Thymus (tissue), 11 donors: ENCODE results near the gene S1PR5. TPM values are rescaled to one million over a fixed set of nuclear protein-coding genes. Genes with fewer than 3 reads are reported as not detected.
"Not testable (repeated sequence)": the region's sequence is repeated elsewhere in the genome, so short reads cannot be mapped to it uniquely, and the experiment has no call there.

Experiments used
- DNase-seq, 9 donors: peaks; one replicate each; pipeline ENCODE4 v3.0.0-alpha.2; 2013; ENCODE audit warnings: low spot score in 9 of 9, low read depth in 6 of 9, missing footprints in 1 of 9
- H3K27ac ChIP-seq, 2 donors: one replicate each; pipeline ENCODE4 v1.5.1; 2013; ENCODE audit warnings: control low read depth in 1 of 2, low read depth in 1 of 2, low read length in 1 of 2, mild to moderate bottlenecking in 1 of 2, moderate library complexity in 1 of 2
- H3K27me3 ChIP-seq, 2 donors: one replicate each; pipeline ENCODE4 v1.5.1; 2013; ENCODE audit warnings: low read length in 1 of 2; ENCODE audit not compliant: control insufficient read depth in 2 of 2, insufficient read depth in 1 of 2
- H3K36me3 ChIP-seq, 2 donors: one replicate each; pipeline ENCODE4 v1.5.1; 2013; ENCODE audit warnings: low read length in 1 of 2, mild to moderate bottlenecking in 1 of 2, moderate library complexity in 1 of 2; ENCODE audit not compliant: control insufficient read depth in 2 of 2, insufficient read depth in 2 of 2
- H3K4me1 ChIP-seq, 2 donors: one replicate each; pipeline ENCODE4 v1.5.1; 2013; ENCODE audit warnings: low read length in 2 of 2; ENCODE audit not compliant: control insufficient read depth in 2 of 2, insufficient read depth in 2 of 2
- H3K4me3 ChIP-seq, 2 donors: one replicate each; pipeline ENCODE4 v1.5.1; 2013; ENCODE audit warnings: low read length in 2 of 2, control low read depth in 1 of 2, mild to moderate bottlenecking in 1 of 2
- H3K9me3 ChIP-seq, 2 donors: one replicate each; pipeline ENCODE4 v1.5.1; 2013; ENCODE audit warnings: low read length in 1 of 2, mild to moderate bottlenecking in 1 of 2; ENCODE audit not compliant: control insufficient read depth in 2 of 2, insufficient read depth in 1 of 2
- WGBS: extraction: QIAGEN DNeasy Blood & Tissue Kit; methylation state at CpG from one replicate; pipeline ENCODE4 v1.1.7; 2013; 5-methylcytosine and 5-hydroxymethylcytosine counted together
- polyA plus RNA-seq: library from polyadenylated mRNA; stranded (reverse); fragments of 200-250 nt; gene quantifications from one replicate; pipeline ENCODE4 v1.2.3, GENCODE V29; 2013
- total RNA-seq: library from RNA; stranded (reverse); fragments of 120-200 nt; gene quantifications from one replicate; pipeline ENCODE4 v1.2.4, GENCODE V29; 2013
- donor health status: healthy.

S1PR5 gene
- total and polyA plus RNA-seq, 2 donors, result 0.61 to 4.2 TPM

DNA sequence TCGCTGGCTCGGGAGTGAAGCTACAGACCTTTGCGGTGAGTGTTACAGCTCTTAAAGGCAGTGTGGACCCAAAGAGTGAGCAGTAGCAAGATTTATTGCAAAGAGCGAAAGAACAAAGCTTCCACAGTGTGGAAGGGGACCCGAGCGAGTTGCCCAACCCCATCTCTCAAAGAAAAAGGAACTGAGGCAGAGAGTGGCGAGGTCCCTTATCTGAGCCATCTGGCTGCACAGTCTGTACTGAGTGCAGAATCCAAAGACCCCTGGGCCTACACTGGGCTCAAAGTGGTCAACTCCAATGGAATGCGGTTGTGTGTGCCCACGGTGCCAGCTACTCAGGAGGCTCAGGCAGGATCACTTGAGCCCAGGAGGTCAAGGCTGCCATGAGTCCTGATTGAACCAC lies 21.8 kb upstream of the S1PR5 start:
- peaks cover 7 to 35% of the 10 kb centered on the region in 2 donors for H3K27me3 ChIP-seq
- H3K27ac ChIP-seq, H3K36me3 ChIP-seq, H3K9me3 ChIP-seq, H3K4me3 ChIP-seq, DNase-seq: not testable (repeated sequence)
- peaks cover 4 to 11% of the 10 kb centered on the region in 2 donors for H3K4me1 ChIP-seq
- WGBS, result 17% methylated on average over 9 of the region's 9 CpGs

GRCh38 chr19:10538204-10538983 lies 21.1 kb upstream of the S1PR5 start:
- 59% methylated on average over 20 of the region's 20 CpGs for WGBS
- no peak for DNase-seq

DNA sequence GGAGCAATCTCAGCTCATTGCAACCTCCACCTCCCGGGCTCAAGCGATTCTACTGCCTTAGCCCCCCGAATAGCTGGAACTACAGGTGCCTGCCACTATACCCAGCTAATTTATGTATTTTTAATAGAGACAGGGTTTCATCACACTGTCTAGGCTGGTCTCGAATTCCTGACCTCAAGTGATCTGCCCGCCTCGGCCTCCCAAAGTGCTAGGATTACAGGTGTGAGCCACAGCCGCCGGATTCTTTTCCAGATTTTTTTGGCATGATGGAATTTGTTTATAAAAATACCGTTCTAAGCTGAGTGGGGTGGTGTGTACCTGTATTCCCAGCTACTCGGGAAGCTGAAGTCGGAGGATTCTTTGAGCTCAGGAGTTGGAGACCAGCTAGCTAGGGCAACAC lies 20.4 kb upstream of the S1PR5 start:
- DNase-seq, result no peak
- H3K9me3 ChIP-seq, result no peaks in the 10 kb centered on the region

More at GRCh38 chr19:10538204-10538983, 21.1 kb upstream of the S1PR5 start:
- peaks cover 7 to 35% of the 10 kb centered on the region in 2 donors for H3K27me3 ChIP-seq
- H3K36me3 ChIP-seq, result no peaks in the 10 kb centered on the region
- no peak overlapping the region for H3K27ac ChIP-seq
- peaks cover 3 to 9% of the 10 kb centered on the region in 2 donors for H3K4me1 ChIP-seq
- H3K9me3 ChIP-seq, result no peaks in the 10 kb centered on the region
- H3K4me3 ChIP-seq, result no peak overlapping the region

DNA sequence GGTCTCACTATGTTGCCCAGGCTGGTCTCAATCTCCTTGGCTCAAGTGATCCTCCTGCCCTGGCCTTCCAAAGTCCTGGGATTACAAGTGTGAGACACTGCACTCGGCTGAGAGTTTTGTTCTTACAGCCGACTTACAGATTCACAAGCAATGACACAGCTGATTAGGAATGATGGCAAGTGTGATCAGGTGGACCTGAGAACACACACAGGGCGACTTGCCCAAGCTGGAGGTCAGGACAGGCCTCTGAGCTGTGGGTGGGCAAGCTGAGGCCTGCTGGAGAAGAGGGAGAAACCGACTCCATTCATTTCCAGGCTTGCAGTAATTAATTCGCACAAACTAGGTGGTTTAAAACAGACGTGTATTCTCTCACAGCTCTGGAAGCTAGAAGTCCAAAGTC lies 18.4 kb upstream of the S1PR5 start:
- peaks cover 7 to 35% of the 10 kb centered on the region in 2 donors for H3K27me3 ChIP-seq
- H3K4me3 ChIP-seq, result no peak overlapping the region
- no peak overlapping the region for H3K27ac ChIP-seq

More for the DNA sequence above, 20.4 kb upstream of the S1PR5 start:
- Histone ChIP-seq H3K27me3 (peaks cover 7 to 35% of the 10 kb centered on the region in 2 donors), H3K36me3 (no peaks in the 10 kb centered on the region), H3K27ac (no peak overlapping the region), H3K4me1 (peaks cover 0 to 4% of the 10 kb centered on the region in 2 donors), H3K4me3 (no peak overlapping the region)
- 96% methylated on average over 11 of the region's 11 CpGs for WGBS

DNA sequence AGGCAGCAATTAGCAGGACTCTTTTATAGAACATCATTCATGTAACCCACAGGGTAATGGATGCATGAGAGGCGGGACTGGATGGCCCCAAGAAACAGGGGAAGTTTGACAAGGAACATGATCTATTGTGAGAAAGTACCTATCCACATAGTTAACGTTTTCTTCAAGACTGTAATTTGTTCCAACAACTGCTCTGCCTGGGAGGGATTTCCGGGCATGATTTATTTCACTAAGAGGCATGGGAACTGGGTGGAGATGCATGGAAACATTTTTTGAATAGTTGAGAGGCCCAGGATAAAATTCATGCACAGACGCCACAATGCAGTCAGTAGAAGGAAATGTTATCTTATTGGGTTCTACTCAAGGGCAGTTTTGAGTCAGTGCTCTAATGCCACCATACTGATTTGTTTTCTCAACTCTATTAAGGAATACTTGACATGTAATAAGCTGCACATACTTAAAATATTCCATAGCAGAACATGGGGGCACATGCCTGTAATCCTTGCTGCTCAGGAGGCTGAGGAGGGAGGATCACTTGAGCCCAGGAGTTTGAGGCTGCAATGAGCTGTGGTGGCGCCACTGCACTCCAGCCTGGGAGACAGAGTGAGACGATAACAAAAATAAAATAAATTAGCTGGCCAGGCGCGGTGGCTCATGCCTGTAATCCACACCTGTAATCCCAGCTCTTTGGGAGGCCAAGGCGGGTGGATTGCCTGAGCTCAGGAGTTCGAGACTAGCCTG lies 16.6 kb upstream of the S1PR5 start:
- H3K36me3 ChIP-seq, result no peaks in the 10 kb centered on the region
- no peaks in the 10 kb centered on the region for H3K4me1 ChIP-seq
- no peaks in the 10 kb centered on the region for H3K9me3 ChIP-seq
- H3K4me3 ChIP-seq, result no peak overlapping the region
- no peak overlapping the region for H3K27ac ChIP-seq
- peaks cover 4 to 22% of the 10 kb centered on the region in 2 donors for H3K27me3 ChIP-seq
- 87% methylated on average over 10 of the region's 10 CpGs for WGBS
- DNase-seq, result no peak

More for the DNA sequence above, 18.4 kb upstream of the S1PR5 start:
- 91% methylated on average over 6 of the region's 6 CpGs for WGBS
- Histone ChIP-seq H3K4me1 (no peaks in the 10 kb centered on the region), H3K36me3 (no peaks in the 10 kb centered on the region), H3K9me3 (no peaks in the 10 kb centered on the region)
- no peak for DNase-seq

- no peak for DNase-seq
- H3K27ac ChIP-seq, result no peak overlapping the region
- H3K4me1 ChIP-seq, result no peaks in the 10 kb centered on the region
- no peak overlapping the region for H3K4me3 ChIP-seq
- WGBS, result 95% methylated on average over 1 of the region's 1 CpG
- H3K27me3 ChIP-seq, result peaks cover 0 to 9% of the 10 kb centered on the region in 2 donors
- no peaks in the 10 kb centered on the region for H3K36me3 ChIP-seq
- H3K9me3 ChIP-seq, result no peaks in the 10 kb centered on the region
These were observed 15.2 kb upstream of the S1PR5 start for GRCh38 chr19:10532457-10532856.

DNA sequence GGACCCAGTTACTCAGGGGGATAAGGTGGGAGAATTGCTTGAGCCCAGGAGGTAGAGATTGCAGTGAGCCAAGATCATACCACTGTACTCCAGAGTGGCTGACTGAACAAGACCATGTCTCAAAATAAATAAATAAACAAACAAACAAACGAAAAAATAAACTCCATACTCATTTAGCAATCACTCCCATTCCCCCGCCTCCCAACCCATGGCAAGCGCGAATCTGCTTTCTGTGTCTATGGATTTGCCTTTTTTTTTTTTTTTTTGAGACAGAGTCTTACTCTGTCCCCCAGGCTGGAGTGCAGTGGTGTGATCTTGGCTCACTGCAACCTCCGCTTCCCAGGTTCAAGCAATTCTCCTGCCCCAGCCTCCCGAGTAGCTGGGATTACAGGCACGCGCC lies 9.6 kb upstream of the S1PR5 start:
- not testable (repeated sequence) for H3K4me3 ChIP-seq, H3K9me3 ChIP-seq, DNase-seq, H3K36me3 ChIP-seq, H3K4me1 ChIP-seq, H3K27ac ChIP-seq
- peaks cover 2 to 16% of the 10 kb centered on the region in 2 donors for H3K27me3 ChIP-seq
- whole genome bisulfite sequencing, result 96% methylated on average over 8 of the region's 8 CpGs

- H3K4me1 ChIP-seq, result no peaks in the 10 kb centered on the region
- H3K4me3 ChIP-seq, result no peak overlapping the region
- DNase-seq, result no peak
- no peak overlapping the region for H3K27ac ChIP-seq
- H3K27me3 ChIP-seq, result peaks cover 4 to 27% of the 10 kb centered on the region in 2 donors
- WGBS, result 95% methylated on average over 7 of the region's 7 CpGs
- H3K9me3 ChIP-seq, result peaks cover 0 to 4% of the 10 kb centered on the region in 2 donors
- no peaks in the 10 kb centered on the region for H3K36me3 ChIP-seq
These were observed 8.4 kb upstream of the S1PR5 start for GRCh38 chr19:10525636-10526035.

DNA sequence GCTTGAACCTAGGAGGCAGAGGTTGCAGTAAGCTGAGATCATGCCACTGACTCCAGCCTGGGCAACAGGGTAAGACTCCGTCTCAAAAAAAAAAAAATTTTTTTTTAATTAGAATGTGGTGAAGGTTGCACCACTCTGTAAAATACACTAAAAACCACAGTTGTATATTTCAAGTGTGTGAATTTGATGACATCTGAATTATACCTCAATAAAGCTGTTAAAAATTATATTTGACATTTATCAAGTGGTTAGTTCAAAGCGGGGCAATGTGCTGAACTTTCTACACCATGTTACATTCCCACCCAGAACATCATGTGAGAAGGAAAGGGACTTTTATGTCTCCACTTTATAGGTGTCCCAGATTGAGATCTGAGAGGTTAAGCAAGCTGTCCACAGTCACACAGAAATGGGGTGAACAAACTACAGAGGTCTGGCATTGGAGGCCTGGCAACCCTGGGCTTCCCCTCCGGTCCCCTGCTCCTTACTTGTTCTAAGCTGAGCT lies 5.9 kb upstream of the S1PR5 start:
- Histone ChIP-seq H3K4me1 (peaks cover 0 to 14% of the 10 kb centered on the region in 2 donors), H3K36me3 (no peaks in the 10 kb centered on the region), H3K4me3 (no peak overlapping the region), H3K27ac (no peak overlapping the region), H3K27me3 (peaks cover 21 to 51% of the 10 kb centered on the region in 2 donors), H3K9me3 (peaks cover 0 to 11% of the 10 kb centered on the region in 2 donors)
- no peak for DNase-seq
- 93% methylated on average over 3 of the region's 3 CpGs for WGBS
